Chondrocyte (in vitro differentiated cells): ENCODE results near the gene OCRL. TPM values are rescaled to one million over a fixed set of nuclear protein-coding genes. Genes with fewer than 3 reads are reported as not detected.

Experiments
- DNase-seq: peaks from one replicate; pipeline ENCODE4 v3.0.0; 2021; ENCODE audit warnings: mixed read lengths, low spot score
- H3K27ac Mint-ChIP-seq: one replicate; pipeline ENCODE4 v1.8.0; 2021; ENCODE audit warnings: mild to moderate bottlenecking, moderate library complexity, mixed read lengths; ENCODE audit not compliant: unreplicated experiment
- H3K27me3 Mint-ChIP-seq: 2 replicates; pipeline ENCODE4 v1.8.0; 2021; ENCODE audit warnings: low read depth, mixed read lengths
- H3K36me3 Mint-ChIP-seq: 2 replicates; pipeline ENCODE4 v1.8.0; 2021; ENCODE audit warnings: low read depth, mixed read lengths
- H3K4me1 Mint-ChIP-seq: 2 replicates; pipeline ENCODE4 v1.8.0; 2021; ENCODE audit warnings: low read depth, mild to moderate bottlenecking, mixed read lengths
- H3K4me3 Mint-ChIP-seq: one replicate; pipeline ENCODE4 v1.8.0; 2021; ENCODE audit warnings: mild to moderate bottlenecking, moderate library complexity, mixed read lengths; ENCODE audit not compliant: unreplicated experiment
- H3K9me3 Mint-ChIP-seq: 2 replicates; pipeline ENCODE4 v1.8.0; 2021; ENCODE audit warnings: low read depth, mixed read lengths
- total RNA-seq: library from RNA; stranded (reverse); gene quantifications from 3 replicates; pipeline ENCODE4 v1.2.1, GENCODE V29; 2021
- TF ChIP-seq, protein P1 (sequence below): fragments of 200-600 bp; sonication (generic); IDR thresholded peaks from 2 replicates; pipeline ENCODE4 v1.5.0; 2021; ENCODE audit warnings: antibody characterized with exemption, mild to moderate bottlenecking, moderate library complexity

OCRL gene
- total RNA-seq, 1 donor from 2014 or later: 58.9 TPM

DNA sequence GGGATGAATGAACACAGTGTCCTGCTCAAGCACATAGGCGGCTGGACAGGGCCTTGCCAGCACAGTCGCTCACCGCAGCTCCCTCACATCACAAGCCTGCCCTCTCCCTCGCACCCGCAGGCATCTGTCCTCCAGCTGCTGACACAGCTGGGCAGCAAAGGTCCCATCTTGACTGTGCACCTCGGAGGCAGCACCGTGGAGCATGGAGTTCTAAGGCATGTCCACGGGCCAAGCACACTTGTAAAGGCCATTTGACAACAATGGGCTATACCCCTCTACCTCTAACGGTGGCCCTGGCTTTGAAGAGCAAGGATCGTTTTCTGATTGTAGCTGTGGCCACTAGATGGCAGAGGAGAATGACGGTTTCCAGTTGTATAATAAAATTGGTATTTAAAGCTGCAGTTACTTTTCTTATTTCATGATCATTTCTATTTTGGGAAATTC, 60.9 kb downstream of the OCRL start:
- TF ChIP-seq, protein P1, sequence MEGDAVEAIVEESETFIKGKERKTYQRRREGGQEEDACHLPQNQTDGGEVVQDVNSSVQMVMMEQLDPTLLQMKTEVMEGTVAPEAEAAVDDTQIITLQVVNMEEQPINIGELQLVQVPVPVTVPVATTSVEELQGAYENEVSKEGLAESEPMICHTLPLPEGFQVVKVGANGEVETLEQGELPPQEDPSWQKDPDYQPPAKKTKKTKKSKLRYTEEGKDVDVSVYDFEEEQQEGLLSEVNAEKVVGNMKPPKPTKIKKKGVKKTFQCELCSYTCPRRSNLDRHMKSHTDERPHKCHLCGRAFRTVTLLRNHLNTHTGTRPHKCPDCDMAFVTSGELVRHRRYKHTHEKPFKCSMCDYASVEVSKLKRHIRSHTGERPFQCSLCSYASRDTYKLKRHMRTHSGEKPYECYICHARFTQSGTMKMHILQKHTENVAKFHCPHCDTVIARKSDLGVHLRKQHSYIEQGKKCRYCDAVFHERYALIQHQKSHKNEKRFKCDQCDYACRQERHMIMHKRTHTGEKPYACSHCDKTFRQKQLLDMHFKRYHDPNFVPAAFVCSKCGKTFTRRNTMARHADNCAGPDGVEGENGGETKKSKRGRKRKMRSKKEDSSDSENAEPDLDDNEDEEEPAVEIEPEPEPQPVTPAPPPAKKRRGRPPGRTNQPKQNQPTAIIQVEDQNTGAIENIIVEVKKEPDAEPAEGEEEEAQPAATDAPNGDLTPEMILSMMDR: peak; percentile 87
- DNase-seq: no peak

DNA sequence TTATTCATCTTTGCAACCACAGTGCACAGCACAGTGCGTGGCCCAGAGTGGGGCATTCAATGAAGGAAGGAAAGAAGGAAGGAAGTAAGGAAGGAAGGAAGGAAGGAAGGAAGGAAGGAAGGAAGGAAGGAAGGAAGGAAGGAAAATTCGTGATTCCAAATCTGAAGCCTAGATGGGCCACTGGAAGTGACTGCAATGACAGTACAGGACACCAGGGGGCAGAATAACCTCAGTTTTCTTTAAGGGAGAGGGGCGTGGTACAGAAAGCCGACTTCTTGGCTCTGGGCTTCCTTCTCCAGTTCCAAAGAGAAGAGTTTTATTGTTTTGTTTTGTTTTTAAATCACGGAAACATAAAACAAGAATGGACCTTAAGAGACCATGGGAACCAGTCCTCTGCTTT, 66.9 kb downstream of the OCRL start:
- no peak overlapping the region for H3K4me3 Mint-ChIP-seq
- no peaks in the 10 kb centered on the region for H3K9me3 Mint-ChIP-seq
- H3K36me3 Mint-ChIP-seq: peaks cover 2% of the 10 kb centered on the region
- peaks cover 15% of the 10 kb centered on the region for H3K4me1 Mint-ChIP-seq
- H3K27ac Mint-ChIP-seq: no peak overlapping the region
- no peak for DNase-seq
- TF ChIP-seq, protein P1: peak; percentile 90
- H3K27me3 Mint-ChIP-seq: no peaks in the 10 kb centered on the region

More for the DNA sequence above, 60.9 kb downstream of the OCRL start:
- H3K36me3 Mint-ChIP-seq: peaks cover 8% of the 10 kb centered on the region
- H3K27ac Mint-ChIP-seq: peak overlapping the region; percentile 27
- H3K4me3 Mint-ChIP-seq: no peak overlapping the region
- no peaks in the 10 kb centered on the region for H3K9me3 Mint-ChIP-seq
- no peaks in the 10 kb centered on the region for H3K27me3 Mint-ChIP-seq
- H3K4me1 Mint-ChIP-seq: peaks cover 21% of the 10 kb centered on the region

DNA sequence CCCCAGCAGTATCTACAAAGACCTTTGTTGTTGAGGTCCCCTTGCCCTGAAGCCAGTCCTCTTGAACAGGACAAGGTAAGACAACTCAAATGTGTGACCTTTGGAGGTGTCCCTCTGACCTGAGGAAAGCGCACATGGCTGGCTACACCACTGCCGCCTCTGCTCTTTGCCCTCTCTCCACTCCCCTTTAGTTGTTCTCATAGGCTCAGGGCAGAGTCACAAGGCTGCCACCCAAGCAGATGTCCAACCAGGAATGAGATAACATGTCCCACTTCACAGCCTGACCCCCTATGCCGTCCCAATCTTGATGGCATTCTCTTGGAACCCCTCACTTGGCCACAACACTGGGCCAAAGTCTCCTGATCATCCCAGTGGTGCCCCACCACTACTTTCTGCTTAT, 68.4 kb downstream of the OCRL start:
- no peaks in the 10 kb centered on the region for H3K27me3 Mint-ChIP-seq

DNA sequence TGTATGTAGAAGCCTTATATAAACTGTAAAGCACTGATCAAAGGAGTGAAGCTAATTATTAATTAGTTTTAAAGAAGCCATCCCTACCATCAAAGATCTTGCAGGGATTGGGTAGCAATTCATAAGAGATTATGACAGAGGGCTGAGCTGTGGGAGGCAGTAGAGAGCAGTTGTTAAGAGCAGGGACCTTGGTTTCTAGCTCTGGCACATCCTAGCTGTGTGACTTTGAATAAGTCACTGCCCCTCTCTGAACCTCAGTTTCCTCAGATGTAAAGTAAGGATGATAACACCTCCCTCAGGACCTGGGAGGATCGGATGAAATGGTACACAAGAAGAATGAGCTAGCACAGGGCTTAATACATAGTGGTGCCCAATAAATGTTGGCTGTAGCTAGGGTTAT, 69.3 kb downstream of the OCRL start:
- no peak overlapping the region for H3K27ac Mint-ChIP-seq
- H3K4me1 Mint-ChIP-seq: peaks cover 9% of the 10 kb centered on the region
- DNase-seq: no peak
- no peaks in the 10 kb centered on the region for H3K9me3 Mint-ChIP-seq
- no peaks in the 10 kb centered on the region for H3K36me3 Mint-ChIP-seq
- TF ChIP-seq, protein P1: peak; percentile 24
- no peaks in the 10 kb centered on the region for H3K27me3 Mint-ChIP-seq
- no peak overlapping the region for H3K4me3 Mint-ChIP-seq

More for the DNA sequence above, 68.4 kb downstream of the OCRL start:
- no peaks in the 10 kb centered on the region for H3K36me3 Mint-ChIP-seq
- H3K4me1 Mint-ChIP-seq: peaks cover 17% of the 10 kb centered on the region
- H3K9me3 Mint-ChIP-seq: no peaks in the 10 kb centered on the region
- TF ChIP-seq, protein P1: no peak
- DNase-seq: no peak
- no peak overlapping the region for H3K4me3 Mint-ChIP-seq
- H3K27ac Mint-ChIP-seq: no peak overlapping the region

DNA sequence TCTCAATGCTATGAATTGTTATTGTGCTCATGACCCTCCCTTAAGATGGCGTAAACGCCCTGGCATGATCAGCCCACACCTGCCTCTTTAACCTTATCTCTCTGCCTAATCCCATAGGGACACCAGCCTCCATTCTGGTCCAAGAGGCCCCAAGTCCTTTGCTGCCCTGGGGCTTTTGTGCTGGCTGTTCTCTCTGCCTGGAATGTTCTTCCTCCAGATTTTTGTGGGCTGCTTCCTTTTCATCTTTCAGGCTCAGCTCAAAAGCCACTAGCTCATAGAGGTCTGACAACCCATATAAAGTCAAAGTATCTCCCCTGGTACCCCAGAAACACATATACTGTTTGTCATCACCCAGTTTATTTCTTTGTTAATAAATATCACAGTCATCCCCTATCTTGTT, 72.3 kb downstream of the OCRL start:
- H3K27ac Mint-ChIP-seq: no peak overlapping the region
- DNase-seq: no peak
- H3K4me1 Mint-ChIP-seq: peaks cover 2% of the 10 kb centered on the region
- H3K27me3 Mint-ChIP-seq: no peaks in the 10 kb centered on the region
- TF ChIP-seq, protein P1: no peak
- H3K4me3 Mint-ChIP-seq: no peak overlapping the region
- no peaks in the 10 kb centered on the region for H3K9me3 Mint-ChIP-seq
- H3K36me3 Mint-ChIP-seq: no peaks in the 10 kb centered on the region
